Measurements from ENCODE around the gene ENOX1. TPM values are rescaled to one million over a fixed set of nuclear protein-coding genes. Genes with fewer than 3 reads are reported as not detected.

ENOX1 gene
- total RNA-seq, 1 donor from 2014 or later = 0.60 TPM

DNA sequence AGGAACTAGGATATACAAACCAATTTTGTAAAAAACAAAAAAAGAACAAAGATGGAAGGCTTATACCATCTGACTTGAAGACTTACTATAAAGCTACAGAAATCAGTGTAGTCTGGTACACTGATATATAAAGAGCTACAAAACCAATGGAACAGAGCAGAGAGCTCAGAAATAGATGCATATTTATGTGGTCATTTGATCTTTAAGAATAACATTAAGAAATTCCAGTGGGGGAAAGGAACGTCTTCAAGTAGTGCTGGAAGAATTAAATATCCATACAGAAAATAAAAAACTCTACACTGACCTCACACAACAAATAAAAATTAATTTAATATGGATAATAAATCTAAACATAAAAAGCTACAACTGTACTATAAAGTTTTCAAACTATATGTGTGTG lies 317.0 kb downstream of the ENOX1 start:
- no peaks in the 10 kb centered on the region for H3K36me3 ChIP-seq
- no peaks in the 10 kb centered on the region for H3K9me3 ChIP-seq (replicated peaks)
- intact Hi-C loops (cut with micrococcal nuclease) = no loop called here
- peaks cover 24% of the 10 kb centered on the region for H3K4me1 ChIP-seq
- DNase-seq = no peak
- no peaks in the 10 kb centered on the region for H3K27me3 ChIP-seq (ENCODE audit: low read depth)
- no peak overlapping the region for H3K4me3 ChIP-seq
- TF ChIP-seq, protein P1, sequence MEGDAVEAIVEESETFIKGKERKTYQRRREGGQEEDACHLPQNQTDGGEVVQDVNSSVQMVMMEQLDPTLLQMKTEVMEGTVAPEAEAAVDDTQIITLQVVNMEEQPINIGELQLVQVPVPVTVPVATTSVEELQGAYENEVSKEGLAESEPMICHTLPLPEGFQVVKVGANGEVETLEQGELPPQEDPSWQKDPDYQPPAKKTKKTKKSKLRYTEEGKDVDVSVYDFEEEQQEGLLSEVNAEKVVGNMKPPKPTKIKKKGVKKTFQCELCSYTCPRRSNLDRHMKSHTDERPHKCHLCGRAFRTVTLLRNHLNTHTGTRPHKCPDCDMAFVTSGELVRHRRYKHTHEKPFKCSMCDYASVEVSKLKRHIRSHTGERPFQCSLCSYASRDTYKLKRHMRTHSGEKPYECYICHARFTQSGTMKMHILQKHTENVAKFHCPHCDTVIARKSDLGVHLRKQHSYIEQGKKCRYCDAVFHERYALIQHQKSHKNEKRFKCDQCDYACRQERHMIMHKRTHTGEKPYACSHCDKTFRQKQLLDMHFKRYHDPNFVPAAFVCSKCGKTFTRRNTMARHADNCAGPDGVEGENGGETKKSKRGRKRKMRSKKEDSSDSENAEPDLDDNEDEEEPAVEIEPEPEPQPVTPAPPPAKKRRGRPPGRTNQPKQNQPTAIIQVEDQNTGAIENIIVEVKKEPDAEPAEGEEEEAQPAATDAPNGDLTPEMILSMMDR (IDR thresholded peaks at IDR 0.05; ENCODE audit: borderline replicate concordance) = no peak
- H3K27ac ChIP-seq (replicated peaks) = no peak overlapping the region

DNA sequence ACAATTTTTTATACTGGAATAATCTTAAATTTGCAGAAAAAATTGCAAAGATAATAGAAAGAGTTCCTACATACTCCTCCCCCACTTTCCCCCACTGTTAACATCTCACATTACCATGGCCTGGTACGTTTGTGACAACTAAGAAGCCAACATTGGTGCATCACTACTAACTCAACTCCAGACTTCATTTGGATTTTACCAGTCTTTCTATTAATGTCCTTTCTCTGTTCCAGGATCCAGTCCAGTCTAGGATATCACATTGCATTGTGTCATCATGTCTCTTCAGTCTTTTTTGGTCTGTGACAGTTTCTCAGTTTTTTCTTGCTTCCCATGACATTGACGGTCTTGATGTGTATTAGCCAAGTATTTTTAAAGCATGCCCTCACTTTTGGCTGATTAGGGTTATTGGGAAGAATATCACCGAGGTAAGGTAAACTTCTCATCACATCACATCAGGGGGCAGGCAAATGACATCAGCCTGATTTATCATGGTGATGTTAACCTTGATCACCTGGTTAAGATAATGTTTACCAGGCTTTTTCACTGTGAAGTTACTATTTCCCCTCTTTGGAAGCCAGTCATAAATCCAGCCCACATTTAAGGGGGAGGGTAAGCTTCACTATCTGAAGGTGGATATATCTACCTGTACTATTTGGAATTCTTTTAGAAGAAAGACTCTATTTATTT lies 322.1 kb downstream of the ENOX1 start:
- Histone ChIP-seq H3K9me3 (replicated peaks) (no peaks in the 10 kb centered on the region), H3K4me3 (no peak overlapping the region), H3K27ac (replicated peaks) (no peak overlapping the region), H3K27me3 (ENCODE audit: low read depth) (no peaks in the 10 kb centered on the region), H3K36me3 (no peaks in the 10 kb centered on the region), H3K4me1 (no peaks in the 10 kb centered on the region)
- TF ChIP-seq, protein P1 (IDR thresholded peaks at IDR 0.05; ENCODE audit: borderline replicate concordance) = no peak
- DNase-seq = no peak
- intact Hi-C loops (cut with micrococcal nuclease) = no loop called here

DNA sequence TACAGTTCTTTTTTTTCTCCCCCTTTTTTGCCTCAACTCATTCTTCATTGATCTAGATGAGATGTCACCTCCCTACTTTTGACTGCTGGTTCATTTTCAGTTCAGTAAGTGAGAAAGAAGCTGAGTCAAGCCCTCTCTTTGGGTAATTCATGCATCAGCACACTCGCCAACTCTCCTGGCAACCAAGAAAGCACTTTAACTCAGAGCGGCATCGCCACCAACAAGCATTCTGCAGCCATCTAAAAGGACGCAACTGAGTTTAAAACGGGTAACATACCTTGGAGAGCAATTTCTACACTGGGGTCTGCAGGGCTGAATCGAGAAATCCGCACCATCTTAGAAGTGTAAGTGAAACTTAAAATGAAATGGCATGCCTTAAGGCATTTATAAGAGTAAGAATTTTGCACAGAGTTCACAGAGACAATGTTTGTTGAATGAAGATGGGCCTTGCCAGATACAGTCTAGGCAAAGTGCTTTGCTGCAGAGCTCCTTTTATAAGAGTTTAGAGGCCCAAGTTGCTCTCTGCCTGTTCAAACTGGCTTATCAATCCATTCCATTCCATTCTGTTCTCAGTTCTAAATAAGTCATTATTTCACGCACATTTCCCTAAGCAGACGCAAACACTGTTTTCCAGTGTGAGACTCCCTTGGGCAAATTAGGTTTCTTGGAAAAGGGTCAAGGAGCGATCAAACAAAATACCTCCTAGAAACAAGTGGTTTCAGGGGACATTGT lies 338.0 kb downstream of the ENOX1 start:
- no peaks in the 10 kb centered on the region for H3K36me3 ChIP-seq
- no peaks in the 10 kb centered on the region for H3K27me3 ChIP-seq (ENCODE audit: low read depth)
- H3K4me1 ChIP-seq = no peaks in the 10 kb centered on the region
- H3K27ac ChIP-seq (replicated peaks) = no peak overlapping the region
- no peaks in the 10 kb centered on the region for H3K9me3 ChIP-seq (replicated peaks)
- intact Hi-C loops (cut with micrococcal nuclease) = no loop called here
- TF ChIP-seq, protein P1 (IDR thresholded peaks at IDR 0.05; ENCODE audit: borderline replicate concordance) = no peak
- H3K4me3 ChIP-seq = no peak overlapping the region
- DNase-seq = no peak

DNA sequence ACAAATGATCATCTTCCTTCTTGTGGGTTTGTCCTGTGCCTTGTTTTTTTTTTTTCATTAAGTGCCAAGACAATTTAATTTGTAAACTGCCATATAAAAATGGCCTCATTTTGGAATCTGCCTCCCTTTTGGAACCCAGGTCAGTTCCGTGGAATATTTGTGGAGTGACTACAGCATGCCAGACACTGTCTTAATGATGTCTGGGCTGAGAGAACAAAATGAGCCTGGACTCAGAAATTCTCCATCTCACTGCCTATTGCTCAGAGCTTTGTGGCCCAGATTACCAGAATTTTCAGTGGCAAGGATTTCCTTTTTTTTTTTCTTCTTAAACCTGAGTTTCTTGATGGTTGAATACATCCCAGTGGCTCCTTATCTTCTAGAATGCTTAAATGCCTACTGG lies 340.6 kb downstream of the ENOX1 start:
- intact Hi-C loops (cut with micrococcal nuclease) = no loop called here
- Histone ChIP-seq H3K9me3 (replicated peaks) (no peaks in the 10 kb centered on the region), H3K4me1 (no peaks in the 10 kb centered on the region), H3K27ac (replicated peaks) (no peak overlapping the region), H3K36me3 (no peaks in the 10 kb centered on the region), H3K27me3 (ENCODE audit: low read depth) (no peaks in the 10 kb centered on the region), H3K4me3 (no peak overlapping the region)
- TF ChIP-seq, protein P1 (IDR thresholded peaks at IDR 0.05; ENCODE audit: borderline replicate concordance) = no peak
- DNase-seq = no peak

DNA sequence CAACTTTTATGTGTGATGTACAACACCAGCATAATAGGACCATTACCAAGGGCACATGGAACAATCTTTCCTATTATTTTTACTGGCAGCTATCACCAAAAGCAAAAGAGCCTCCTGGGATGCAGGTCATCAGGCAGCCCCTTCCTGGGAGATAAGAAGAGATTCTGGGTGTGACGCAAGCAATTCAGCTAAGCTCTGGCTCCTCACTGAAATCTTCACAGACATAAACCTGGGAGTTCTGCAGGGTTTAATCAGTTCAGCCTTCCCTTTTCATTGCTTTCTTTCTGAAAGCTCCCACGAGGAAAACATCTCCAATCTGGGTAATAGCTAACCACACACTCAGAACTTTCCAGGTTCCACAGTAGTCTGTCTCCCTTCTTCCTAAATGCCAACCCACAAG lies 341.1 kb downstream of the ENOX1 start:
- H3K27ac ChIP-seq (replicated peaks) = no peak overlapping the region
- TF ChIP-seq, protein P1 (IDR thresholded peaks at IDR 0.05; ENCODE audit: borderline replicate concordance) = no peak
- H3K4me1 ChIP-seq = no peaks in the 10 kb centered on the region
- no peaks in the 10 kb centered on the region for H3K27me3 ChIP-seq (ENCODE audit: low read depth)
- no peaks in the 10 kb centered on the region for H3K9me3 ChIP-seq (replicated peaks)
- H3K4me3 ChIP-seq = no peak overlapping the region
- intact Hi-C loops (cut with micrococcal nuclease) = no loop called here
- no peak for DNase-seq
- no peaks in the 10 kb centered on the region for H3K36me3 ChIP-seq
